Endothelial cell (in vitro differentiated cells): ENCODE data around the gene LRP1B. TPM values are rescaled to one million over a fixed set of nuclear protein-coding genes. Genes with fewer than 3 reads are reported as not detected.

Experiments used
- DNase-seq: peaks from one replicate; pipeline ENCODE4 v3.0.0; 2021; ENCODE audit warnings: low spot score
- H3K27ac Mint-ChIP-seq: one replicate; pipeline ENCODE4 v1.8.0; 2021; ENCODE audit warnings: mixed read lengths, inconsistent platforms; ENCODE audit not compliant: unreplicated experiment
- H3K27me3 Mint-ChIP-seq: one replicate; pipeline ENCODE4 v1.8.0; 2021; ENCODE audit warnings: mild to moderate bottlenecking, moderate library complexity, mixed read lengths, inconsistent platforms; ENCODE audit not compliant: unreplicated experiment
- H3K36me3 Mint-ChIP-seq: one replicate; pipeline ENCODE4 v1.8.0; 2021; ENCODE audit warnings: mild to moderate bottlenecking, low read depth, mixed read lengths, inconsistent platforms; ENCODE audit not compliant: unreplicated experiment
- H3K4me1 Mint-ChIP-seq: one replicate; pipeline ENCODE4 v1.8.0; 2021; ENCODE audit warnings: mild to moderate bottlenecking, mixed read lengths, inconsistent platforms; ENCODE audit not compliant: unreplicated experiment
- H3K4me3 Mint-ChIP-seq: one replicate; pipeline ENCODE4 v1.8.0; 2021; ENCODE audit warnings: mild to moderate bottlenecking, mixed read lengths, inconsistent platforms; ENCODE audit not compliant: unreplicated experiment
- H3K9me3 Mint-ChIP-seq: one replicate; pipeline ENCODE4 v1.8.0; 2021; ENCODE audit warnings: mixed read lengths, inconsistent platforms; ENCODE audit not compliant: unreplicated experiment
- CTCF ChIP-seq: fragments of 200-600 bp; sonication (generic); IDR thresholded peaks from one replicate; pipeline ENCODE4 v1.5.0; 2021; ENCODE audit warnings: antibody characterized with exemption; ENCODE audit not compliant: unreplicated experiment
- total RNA-seq: library from RNA; stranded (reverse); fragmentation: NEBNext Ultra II Directional; extraction: Animal tissue kit (Norgen Biotek cat#: 25700); gene quantifications from one replicate; pipeline ENCODE4 v1.2.1, GENCODE V29; 2021; ENCODE audit not compliant: unreplicated experiment

LRP1B gene
- total RNA-seq, 1 donor from 2014 or later: 1.4 TPM

DNA sequence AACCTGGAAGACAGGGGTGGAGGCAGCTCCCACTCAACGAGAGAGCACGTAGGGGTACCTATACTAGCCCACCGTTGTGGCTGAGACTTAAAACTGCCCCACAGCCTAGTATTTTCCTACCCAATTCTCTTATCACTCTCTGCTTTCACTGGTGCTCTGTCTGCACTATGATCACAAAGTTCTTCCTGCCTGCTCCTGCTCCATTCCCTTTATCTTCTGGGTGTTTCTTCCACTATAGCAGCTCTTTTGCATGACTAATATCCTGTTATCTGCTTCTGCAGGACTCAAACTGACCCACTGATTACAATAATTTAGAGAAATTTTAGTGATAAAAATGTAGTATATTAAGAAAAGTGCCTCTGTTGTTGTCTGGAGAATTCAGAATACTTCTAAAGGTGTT is 184.8 kb downstream of the LRP1B start:
- Mint-ChIP-seq H3K4me3 (no peak overlapping the region), H3K36me3 (no peaks in the 10 kb centered on the region), H3K4me1 (peaks cover 3% of the 10 kb centered on the region), H3K9me3 (no peaks in the 10 kb centered on the region), H3K27ac (no peak overlapping the region), H3K27me3 (no peaks in the 10 kb centered on the region)
- DNase-seq: no peak
- no peak for TF ChIP-seq CTCF

GRCh38 chr2:141943918-141944317 is 186.9 kb downstream of the LRP1B start:
- Mint-ChIP-seq H3K4me3 (no peak overlapping the region), H3K36me3 (no peaks in the 10 kb centered on the region), H3K27ac (no peak overlapping the region), H3K9me3 (no peaks in the 10 kb centered on the region), H3K27me3 (no peaks in the 10 kb centered on the region), H3K4me1 (peaks cover 3% of the 10 kb centered on the region)
- TF ChIP-seq CTCF: no peak
- no peak for DNase-seq

DNA sequence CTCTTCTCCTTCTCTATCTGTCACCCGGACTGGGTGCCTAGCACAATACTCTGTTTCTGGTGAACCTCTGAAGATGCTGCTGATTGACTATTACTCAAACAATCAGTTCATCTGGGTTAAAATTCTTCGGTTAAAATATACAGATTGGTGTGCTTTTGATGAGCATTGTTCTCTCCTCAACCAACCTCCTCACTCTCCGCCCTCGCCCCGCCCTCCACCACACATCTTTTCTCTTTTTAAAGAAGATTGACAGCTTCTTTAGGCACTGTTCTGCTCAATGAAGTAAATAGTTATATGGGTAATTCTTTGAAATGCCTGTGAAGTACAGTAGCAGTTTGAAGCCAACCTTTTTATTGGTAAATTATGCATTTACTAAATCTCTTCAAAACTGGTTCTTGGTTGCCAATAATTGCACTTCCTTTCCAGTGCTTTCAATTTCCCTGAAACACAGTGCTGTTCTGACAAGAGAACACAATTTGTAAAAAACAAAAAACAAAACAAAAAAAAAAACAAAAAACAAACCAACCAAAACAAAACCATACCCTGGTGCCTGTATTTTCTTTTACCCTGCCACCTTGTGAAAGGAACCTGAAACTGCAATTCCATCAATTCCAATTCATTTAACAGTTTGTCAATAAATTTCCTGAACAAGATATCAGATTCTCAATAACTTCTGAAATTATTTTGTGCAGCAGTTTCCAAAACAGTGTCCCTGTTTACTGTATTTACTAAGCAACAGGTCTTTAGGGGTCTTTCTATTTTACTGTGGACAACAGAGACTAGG is 188.6 kb downstream of the LRP1B start:
- H3K36me3 Mint-ChIP-seq: no peaks in the 10 kb centered on the region
- no peak for DNase-seq
- peak; percentile 68 for TF ChIP-seq CTCF

GRCh38 chr2:141941210-141941714 is 189.6 kb downstream of the LRP1B start:
- no peaks in the 10 kb centered on the region for H3K27me3 Mint-ChIP-seq
- no peak overlapping the region for H3K27ac Mint-ChIP-seq
- no peaks in the 10 kb centered on the region for H3K36me3 Mint-ChIP-seq
- peaks cover 3% of the 10 kb centered on the region for H3K4me1 Mint-ChIP-seq
- no peak for DNase-seq
- TF ChIP-seq CTCF: no peak
- no peaks in the 10 kb centered on the region for H3K9me3 Mint-ChIP-seq
- no peak overlapping the region for H3K4me3 Mint-ChIP-seq

More for the DNA sequence above, 188.6 kb downstream of the LRP1B start:
- Mint-ChIP-seq H3K27me3 (no peaks in the 10 kb centered on the region), H3K4me1 (peaks cover 3% of the 10 kb centered on the region), H3K27ac (no peak overlapping the region), H3K4me3 (no peak overlapping the region), H3K9me3 (no peaks in the 10 kb centered on the region)

DNA sequence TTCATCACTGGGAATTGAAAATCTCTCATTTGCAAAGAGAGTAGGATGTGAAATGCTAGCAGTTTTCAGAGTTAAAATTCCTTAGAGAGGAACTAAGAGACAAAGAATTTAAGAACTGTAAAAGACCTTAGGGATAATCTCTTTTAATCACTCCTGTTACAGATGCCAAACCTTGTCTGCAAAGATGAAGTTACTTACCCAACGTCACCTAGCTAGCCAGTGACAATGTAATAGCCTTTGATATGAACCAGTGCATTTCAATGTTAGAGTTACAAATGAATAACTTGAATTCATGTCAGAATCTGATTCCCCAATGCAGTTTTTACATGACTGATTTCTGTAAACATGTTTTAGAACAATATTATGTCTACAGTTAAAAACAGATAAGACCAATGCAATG is 190.1 kb downstream of the LRP1B start:
- H3K4me3 Mint-ChIP-seq: no peak overlapping the region
- no peak for TF ChIP-seq CTCF
- H3K4me1 Mint-ChIP-seq: no peaks in the 10 kb centered on the region
- H3K27ac Mint-ChIP-seq: no peak overlapping the region
- no peaks in the 10 kb centered on the region for H3K27me3 Mint-ChIP-seq
- no peak for DNase-seq
- no peaks in the 10 kb centered on the region for H3K9me3 Mint-ChIP-seq
- no peaks in the 10 kb centered on the region for H3K36me3 Mint-ChIP-seq
